Trophoblast cell (in vitro differentiated cells and primary cell): Measurements from ENCODE around the gene MUC5AC.

Experiments used
- DNase-seq, 2 donors: peaks; one replicate each; pipeline ENCODE4 v3.0.0-alpha.2; 2016
- H2AFZ ChIP-seq: 2 replicates; pipeline ENCODE4 v1.6.1; 2013; ENCODE audit warnings: low read length, moderate library complexity, mild to moderate bottlenecking; ENCODE audit not compliant: insufficient read depth, poor library complexity
- H2AK5ac ChIP-seq: 2 replicates; pipeline ENCODE4 v1.6.1; 2013; ENCODE audit warnings: mild to moderate bottlenecking, low read length
- H2BK120ac ChIP-seq: 2 replicates; pipeline ENCODE4 v1.6.1; 2013; ENCODE audit warnings: low read length, mild to moderate bottlenecking, moderate library complexity; ENCODE audit not compliant: insufficient read depth, poor library complexity
- H2BK12ac ChIP-seq: 2 replicates; pipeline ENCODE4 v1.6.1; 2013; ENCODE audit warnings: mild to moderate bottlenecking, low read length, moderate library complexity
- H2BK5ac ChIP-seq: 2 replicates; pipeline ENCODE4 v1.6.1; 2013; ENCODE audit warnings: low read length, low read depth, moderate library complexity, mild to moderate bottlenecking; ENCODE audit not compliant: poor library complexity
- H3K14ac ChIP-seq: 2 replicates; pipeline ENCODE4 v1.6.1; 2013; ENCODE audit warnings: mild to moderate bottlenecking, low read length
- H3K18ac ChIP-seq: 2 replicates; pipeline ENCODE4 v1.6.1; 2013; ENCODE audit warnings: mild to moderate bottlenecking, low read length
- H3K23ac ChIP-seq: 2 replicates; pipeline ENCODE4 v1.6.1; 2013; ENCODE audit warnings: low read length
- H3K27ac ChIP-seq: 2 replicates; pipeline ENCODE4 v1.5.1; 2013; ENCODE audit warnings: low read depth, mild to moderate bottlenecking, inconsistent platforms, low read length, moderate library complexity
- H3K27me3 ChIP-seq: 2 replicates; pipeline ENCODE4 v1.6.1; 2013; ENCODE audit warnings: inconsistent platforms, mild to moderate bottlenecking, low read length, moderate library complexity; ENCODE audit not compliant: insufficient read depth
- H3K36me3 ChIP-seq, 2 experiments: 1 replicate in 1 of 2; 2 replicates in 1 of 2; pipeline ENCODE4 v1.6.1; 2013; ENCODE audit warnings: low read length in 2 of 2, mild to moderate bottlenecking in 2 of 2, moderate library complexity in 1 of 2; ENCODE audit not compliant: insufficient read depth in 2 of 2, control insufficient read depth in 1 of 2
- H3K4ac ChIP-seq: 2 replicates; pipeline ENCODE4 v1.6.1; 2013; ENCODE audit warnings: low read depth, mild to moderate bottlenecking, low read length, moderate library complexity
- H3K4me1 ChIP-seq, 2 experiments: 1 replicate in 1 of 2; 2 replicates in 1 of 2; pipeline ENCODE4 v1.6.1; 2013; ENCODE audit warnings: low read length in 2 of 2, mild to moderate bottlenecking in 2 of 2, moderate library complexity in 1 of 2; ENCODE audit not compliant: insufficient read depth in 2 of 2, control insufficient read depth in 1 of 2
- H3K4me2 ChIP-seq: 2 replicates; pipeline ENCODE4 v1.6.1; 2013; ENCODE audit warnings: inconsistent platforms, mild to moderate bottlenecking, low read length, moderate library complexity
- H3K4me3 ChIP-seq: 2 replicates; pipeline ENCODE4 v1.5.1; 2013; ENCODE audit warnings: mild to moderate bottlenecking, low read depth, low read length, inconsistent platforms
- H3K79me1 ChIP-seq: one replicate; pipeline ENCODE4 v1.6.1; 2013; ENCODE audit warnings: low read length
- H3K79me2 ChIP-seq: 2 replicates; pipeline ENCODE4 v1.6.1; 2013; ENCODE audit warnings: low read length, mild to moderate bottlenecking; ENCODE audit not compliant: control insufficient read depth, insufficient read depth, poor library complexity
- H3K9ac ChIP-seq: 2 replicates; pipeline ENCODE4 v1.6.1; 2013; ENCODE audit warnings: mild to moderate bottlenecking, low read length
- H3K9me3 ChIP-seq: 2 replicates; pipeline ENCODE4 v1.6.1; 2013; ENCODE audit warnings: low read depth, mild to moderate bottlenecking, control low read depth, inconsistent platforms, low read length; ENCODE audit not compliant: insufficient read depth
- H4K12ac ChIP-seq: 2 replicates; pipeline ENCODE4 v1.6.1; 2013; ENCODE audit warnings: low read depth, mild to moderate bottlenecking, low read length, moderate library complexity
- H4K8ac ChIP-seq: 2 replicates; pipeline ENCODE4 v1.6.1; 2013; ENCODE audit warnings: low read depth, mild to moderate bottlenecking, low read length, moderate library complexity
- H4K91ac ChIP-seq: one replicate; pipeline ENCODE4 v1.6.1; 2013; ENCODE audit warnings: low read depth, mild to moderate bottlenecking, low read length, moderate library complexity
- WGBS: extraction: QIAGEN DNeasy Blood & Tissue Kit; methylation state at CpG from one replicate; pipeline ENCODE4 v1.1.7; 2013; ENCODE audit warnings: missing lambda C conversion rate; ENCODE audit not compliant: insufficient read length, insufficient coverage; ENCODE audit errors: extremely low coverage; 5-methylcytosine and 5-hydroxymethylcytosine counted together

MUC5AC gene

GRCh38 chr11:1198561-1199240 is 40.9 kb downstream of the MUC5AC start:
- Histone ChIP-seq H3K79me2 (no peaks in the 10 kb centered on the region), H2BK120ac (no peak overlapping the region), H2BK12ac (no peak overlapping the region), H3K27me3 (no peaks in the 10 kb centered on the region), H3K23ac (no peak overlapping the region), H3K9me3 (peaks cover 20% of the 10 kb centered on the region), H3K14ac (no peak overlapping the region), H2AK5ac (no peak overlapping the region), H2BK5ac (no peak overlapping the region), H3K79me1 (no peaks in the 10 kb centered on the region), H3K27ac (no peak overlapping the region), H4K12ac (no peak overlapping the region), H3K4me3 (no peak overlapping the region), H3K4me1 (no peaks in the 10 kb centered on the region), H4K91ac (no peak overlapping the region), H4K8ac (no peak overlapping the region), H2AFZ (no peak overlapping the region), H3K4me2 (no peak overlapping the region), H3K4ac (no peak overlapping the region), H3K9ac (no peak overlapping the region), H3K36me3 (no peaks in the 10 kb centered on the region), H3K18ac (no peak overlapping the region)
- no peak for DNase-seq
- no CpG with 5 or more reads among the region's 26 CpGs for WGBS

DNA sequence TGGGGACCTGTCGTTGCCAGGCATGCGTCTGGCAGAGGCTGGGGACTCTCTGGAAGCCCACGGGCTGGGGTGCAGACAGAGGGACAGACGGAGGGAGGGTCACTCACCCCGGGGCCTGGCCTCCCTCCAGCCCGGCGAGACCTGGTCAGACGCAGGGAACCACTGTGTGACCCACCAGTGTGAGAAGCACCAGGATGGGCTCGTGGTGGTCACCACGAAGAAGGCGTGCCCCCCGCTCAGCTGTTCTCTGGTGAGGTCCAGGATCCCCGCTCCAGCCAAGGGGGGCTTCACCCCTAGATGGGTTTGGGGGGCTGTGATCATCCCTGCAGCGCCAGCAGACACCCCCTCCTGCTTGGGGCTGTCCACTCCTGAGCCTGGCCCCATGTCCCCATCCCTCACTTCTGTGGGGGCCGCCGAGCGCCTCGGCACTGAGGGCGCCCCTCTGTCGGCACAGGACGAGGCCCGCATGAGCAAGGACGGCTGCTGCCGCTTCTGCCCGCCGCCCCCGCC is 41.5 kb downstream of the MUC5AC start:
- Histone ChIP-seq H3K79me2 (no peaks in the 10 kb centered on the region), H3K4ac (no peak overlapping the region), H2AFZ (no peak overlapping the region), H2BK5ac (no peak overlapping the region), H4K8ac (no peak overlapping the region), H3K79me1 (no peaks in the 10 kb centered on the region), H3K14ac (no peak overlapping the region), H3K4me1 (no peaks in the 10 kb centered on the region), H3K27me3 (no peaks in the 10 kb centered on the region), H3K4me2 (no peak overlapping the region), H3K36me3 (no peaks in the 10 kb centered on the region), H3K18ac (no peak overlapping the region), H3K27ac (no peak overlapping the region), H4K12ac (no peak overlapping the region), H2BK120ac (no peak overlapping the region), H3K4me3 (no peak overlapping the region), H3K23ac (no peak overlapping the region), H2AK5ac (no peak overlapping the region), H4K91ac (no peak overlapping the region), H2BK12ac (no peak overlapping the region), H3K9me3 (peaks cover 14% of the 10 kb centered on the region), H3K9ac (no peak overlapping the region)
- no CpG with 5 or more reads among the region's 27 CpGs for WGBS
- DNase-seq, result no peak

DNA sequence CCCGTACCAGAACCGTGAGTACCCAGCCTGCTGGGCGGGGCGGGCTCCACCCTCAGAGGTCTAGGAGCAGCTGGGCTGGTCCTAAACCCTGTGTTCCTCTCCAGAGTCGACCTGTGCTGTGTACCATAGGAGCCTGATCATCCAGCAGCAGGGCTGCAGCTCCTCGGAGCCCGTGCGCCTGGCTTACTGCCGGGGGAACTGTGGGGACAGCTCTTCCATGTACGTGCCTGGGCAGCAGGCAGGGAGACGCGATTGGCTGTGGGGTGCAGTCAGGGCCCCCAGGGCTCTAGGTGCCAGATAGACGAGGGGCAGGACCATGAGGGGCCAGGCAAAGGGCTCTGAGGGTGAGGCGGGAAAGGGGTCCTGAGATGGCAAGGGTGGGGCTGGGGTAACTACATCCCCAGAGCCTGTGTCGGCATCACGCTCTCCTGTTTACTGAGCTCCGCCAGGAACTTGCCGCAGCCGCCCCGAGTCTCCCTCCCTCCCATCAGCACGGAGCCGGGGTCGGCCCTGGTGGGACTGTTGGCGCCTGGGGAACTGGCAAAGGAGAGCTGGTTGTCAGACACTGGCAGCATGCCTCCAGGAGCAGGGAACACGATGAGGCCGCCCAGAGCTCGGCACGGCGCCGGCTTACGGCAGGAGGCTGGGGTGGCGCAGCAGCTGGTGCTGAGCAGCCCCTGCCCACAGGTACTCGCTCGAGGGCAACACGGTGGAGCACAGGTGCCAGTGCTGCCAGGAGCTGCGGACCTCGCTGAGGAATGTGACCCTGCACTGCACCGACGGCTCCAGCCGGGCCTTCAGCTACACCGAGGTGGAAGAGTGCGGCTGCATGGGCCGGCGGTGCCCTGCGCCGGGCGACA is 42.2 kb downstream of the MUC5AC start:
- H3K4me2 ChIP-seq, result no peak overlapping the region
- H3K79me2 ChIP-seq, result no peaks in the 10 kb centered on the region
- H3K9ac ChIP-seq, result no peak overlapping the region
- no peak overlapping the region for H3K23ac ChIP-seq
- H4K12ac ChIP-seq, result no peak overlapping the region
- H2AFZ ChIP-seq, result no peak overlapping the region
- no peaks in the 10 kb centered on the region for H3K79me1 ChIP-seq
- no peaks in the 10 kb centered on the region for H3K4me1 ChIP-seq
- no peak overlapping the region for H2BK5ac ChIP-seq
- H3K27me3 ChIP-seq, result no peaks in the 10 kb centered on the region
- no peaks in the 10 kb centered on the region for H3K36me3 ChIP-seq
- H3K18ac ChIP-seq, result no peak overlapping the region
- peaks cover 8% of the 10 kb centered on the region for H3K9me3 ChIP-seq
- H3K4ac ChIP-seq, result no peak overlapping the region
- no peak overlapping the region for H3K14ac ChIP-seq
- H2BK120ac ChIP-seq, result no peak overlapping the region
- no CpG with 5 or more reads among the region's 47 CpGs for WGBS
- H3K4me3 ChIP-seq, result no peak overlapping the region
- no peak overlapping the region for H2AK5ac ChIP-seq
- no peak for DNase-seq
- H4K91ac ChIP-seq, result no peak overlapping the region
- H2BK12ac ChIP-seq, result no peak overlapping the region
- H4K8ac ChIP-seq, result no peak overlapping the region
- no peak overlapping the region for H3K27ac ChIP-seq

DNA sequence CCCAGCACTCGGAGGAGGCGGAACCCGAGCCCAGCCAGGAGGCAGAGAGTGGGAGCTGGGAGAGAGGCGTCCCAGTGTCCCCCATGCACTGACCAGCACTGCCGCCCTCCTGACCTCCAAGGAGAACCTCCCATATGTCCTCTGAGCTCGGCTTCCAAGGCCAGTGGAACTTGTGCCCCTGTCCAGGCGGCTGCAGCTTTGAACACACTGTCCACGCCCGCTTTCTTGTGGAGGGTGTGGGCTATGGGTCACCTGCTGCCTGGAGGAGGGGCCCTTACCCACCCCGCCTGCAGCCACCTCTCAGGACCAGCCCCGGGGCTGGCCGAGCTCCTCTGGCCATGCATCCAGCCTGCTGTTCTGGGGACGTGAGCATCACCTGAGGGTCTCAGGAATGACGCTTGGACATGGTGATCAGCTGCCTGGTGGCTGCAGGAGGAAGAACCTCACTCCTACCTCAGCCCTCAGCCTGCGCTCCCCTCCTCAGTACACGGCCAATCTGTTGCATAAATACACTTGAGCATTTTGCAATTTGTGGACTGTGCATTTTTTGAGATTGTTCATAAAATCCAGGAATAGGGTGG is 42.9 kb downstream of the MUC5AC start:
- Histone ChIP-seq H3K9me3 (peaks cover 3% of the 10 kb centered on the region), H3K79me1 (no peaks in the 10 kb centered on the region), H3K36me3 (no peaks in the 10 kb centered on the region), H4K12ac (no peak overlapping the region), H2AK5ac (no peak overlapping the region), H3K4ac (no peak overlapping the region), H4K8ac (no peak overlapping the region), H3K79me2 (no peaks in the 10 kb centered on the region), H3K9ac (no peak overlapping the region), H4K91ac (no peak overlapping the region), H2BK12ac (no peak overlapping the region), H3K18ac (no peak overlapping the region), H3K4me2 (no peak overlapping the region), H2BK120ac (no peak overlapping the region), H2AFZ (no peak overlapping the region), H2BK5ac (no peak overlapping the region), H3K4me1 (no peaks in the 10 kb centered on the region), H3K27me3 (no peaks in the 10 kb centered on the region), H3K14ac (no peak overlapping the region), H3K27ac (no peak overlapping the region), H3K23ac (no peak overlapping the region), H3K4me3 (no peak overlapping the region)
- no CpG with 5 or more reads among the region's 16 CpGs for WGBS
- DNase-seq, result no peak
